Suprapubic skin (tissue), 4 donors: ENCODE measurements around the gene IFNL4. TPM values are rescaled to one million over a fixed set of nuclear protein-coding genes. Genes with fewer than 3 reads are reported as not detected.

ENCODE experiments used
- DNase-seq, 2 donors: peaks; one replicate each; pipeline ENCODE4 v3.0.0-alpha.2; 2019; ENCODE audit warnings: low spot score in 2 of 2
- H3K27ac ChIP-seq: fragments of 200-600 bp; sonication (generic); one replicate; pipeline ENCODE4 v1.5.1; 2019
- H3K27me3 ChIP-seq: fragments of 200-600 bp; sonication (generic); one replicate; pipeline ENCODE4 v1.5.1; 2019
- H3K36me3 ChIP-seq: fragments of 200-600 bp; sonication (generic); one replicate; pipeline ENCODE4 v1.5.1; 2019
- H3K4me1 ChIP-seq: fragments of 200-600 bp; sonication (generic); one replicate; pipeline ENCODE4 v1.5.1; 2019
- H3K4me3 ChIP-seq: fragments of 200-600 bp; sonication (generic); one replicate; pipeline ENCODE4 v1.5.1; 2019; ENCODE audit warnings: mild to moderate bottlenecking
- H3K9me3 ChIP-seq: fragments of 200-600 bp; sonication (generic); one replicate; pipeline ENCODE4 v1.5.1; 2019
- CTCF ChIP-seq, 2 donors: fragments of 200-600 bp in 1 of 2; fragments of 450-650 bp in 1 of 2; sonication (generic) in 1 of 2; IDR thresholded peaks; one replicate each; pipeline ENCODE4 v1.5.1; 2016 to 2019; ENCODE audit warnings: antibody characterized with exemption in 2 of 2, mild to moderate bottlenecking in 1 of 2, moderate library complexity in 1 of 2
- EP300 ChIP-seq: sonication (generic); formaldehyde crosslinking; IDR thresholded peaks from one replicate; pipeline ENCODE4 v1.6.1; 2017; ENCODE audit warnings: antibody characterized with exemption
- POLR2A ChIP-seq, 2 donors: fragments of 450-650 bp; IDR thresholded peaks; one replicate each; pipeline ENCODE4 v1.6.1; 2017; ENCODE audit warnings: antibody characterized with exemption in 2 of 2, mild to moderate bottlenecking in 2 of 2, moderate library complexity in 2 of 2
- POLR2AphosphoS5 ChIP-seq, 3 donors: sonication (generic); formaldehyde crosslinking; IDR thresholded peaks; one replicate each; pipeline ENCODE4 v1.6.1; 2017; ENCODE audit warnings: antibody characterized with exemption in 3 of 3
- WGBS: methylation state at CpG from one replicate; pipeline ENCODE4 v1.1.5; 2018; 5-methylcytosine and 5-hydroxymethylcytosine counted together
- total RNA-seq, 4 donors: library from RNA; depleted of rRNA; stranded (reverse); fragments of >200 nt; gene quantifications; one replicate each; pipeline ENCODE4 v1.1.0, GENCODE V29; 2016

Gene IFNL4
- total RNA-seq, 4 donors from 2014 or later = not detected

- peaks cover 49% of the 10 kb centered on the region for H3K27me3 ChIP-seq
- H3K4me1 ChIP-seq = no peaks in the 10 kb centered on the region
- WGBS = 83% methylated on average over 6 of the region's 6 CpGs
- H3K4me3 ChIP-seq = no peak overlapping the region
- no peak overlapping the region for H3K27ac ChIP-seq
- H3K36me3 ChIP-seq = no peaks in the 10 kb centered on the region
- DNase-seq = no peak
- no peaks in the 10 kb centered on the region for H3K9me3 ChIP-seq
- TF ChIP-seq POLR2AphosphoS5 (IDR thresholded peaks at IDR 0.05) (no peak), EP300 (no peak), CTCF (IDR thresholded peaks at IDR 0.05) (no peak), POLR2A (IDR thresholded peaks at IDR 0.05) (no peak)
These were observed 42.5 kb downstream of the IFNL4 start for GRCh38 chr19:39206122-39206521.

GRCh38 chr19:39205449-39205764, 43.2 kb downstream of the IFNL4 start:
- WGBS = 82% methylated on average over 3 of the region's 3 CpGs
- no peak for DNase-seq
- H3K4me3 ChIP-seq = no peak overlapping the region
- peaks cover 56% of the 10 kb centered on the region for H3K27me3 ChIP-seq
- TF ChIP-seq EP300 (no peak), POLR2AphosphoS5 (IDR thresholded peaks at IDR 0.05) (no peak), POLR2A (IDR thresholded peaks at IDR 0.05) (no peak), CTCF (IDR thresholded peaks at IDR 0.05) (no peak)
- no peaks in the 10 kb centered on the region for H3K4me1 ChIP-seq
- H3K9me3 ChIP-seq = no peaks in the 10 kb centered on the region
- no peaks in the 10 kb centered on the region for H3K36me3 ChIP-seq
- H3K27ac ChIP-seq = no peak overlapping the region

GRCh38 chr19:39203372-39204341, 45.0 kb downstream of the IFNL4 start, which contains the start of gene SYCN:
TSS of gene SYCN (minus strand) at chr19:39204263. CDS start at chr19:39204254, 9 bp downstream.
- Histone ChIP-seq H3K4me1 (no peaks in the 10 kb centered on the region), H3K27ac (no peak within 1 kb of the TSS), H3K4me3 (no peak within 1 kb of the TSS), H3K27me3 (peaks cover 67% of the 10 kb centered on the region), H3K36me3 (no peaks in the 10 kb centered on the region), H3K9me3 (no peaks in the 10 kb centered on the region)
- TF ChIP-seq POLR2A (IDR thresholded peaks at IDR 0.05) (no peak), POLR2AphosphoS5 (IDR thresholded peaks at IDR 0.05) (no peak), CTCF (IDR thresholded peaks at IDR 0.05) (no peak)
- WGBS = 40% methylated on average over 19 of the region's 57 CpGs
- no peak for DNase-seq

- no peak overlapping the region for H3K27ac ChIP-seq
- H3K4me1 ChIP-seq = no peaks in the 10 kb centered on the region
- no peak for DNase-seq
- no peak overlapping the region for H3K4me3 ChIP-seq
- 100% methylated on average over 1 of the region's 1 CpG for WGBS
- peaks cover 73% of the 10 kb centered on the region for H3K27me3 ChIP-seq
- no peaks in the 10 kb centered on the region for H3K36me3 ChIP-seq
- no peaks in the 10 kb centered on the region for H3K9me3 ChIP-seq
- TF ChIP-seq EP300 = no peak
- no peak for TF ChIP-seq POLR2AphosphoS5 (IDR thresholded peaks at IDR 0.05)
- TF ChIP-seq CTCF (IDR thresholded peaks at IDR 0.05) = no peak
- no peak for TF ChIP-seq POLR2A (IDR thresholded peaks at IDR 0.05)
These were observed 45.7 kb downstream of the IFNL4 start for GRCh38 chr19:39202998-39203355.

GRCh38 chr19:39200803-39201115, 47.9 kb downstream of the IFNL4 start:
- no peaks in the 10 kb centered on the region for H3K36me3 ChIP-seq
- H3K4me3 ChIP-seq = no peak overlapping the region
- no peaks in the 10 kb centered on the region for H3K9me3 ChIP-seq
- H3K27ac ChIP-seq = no peak overlapping the region
- peaks cover 85% of the 10 kb centered on the region for H3K27me3 ChIP-seq
- 77% methylated on average over 3 of the region's 3 CpGs for WGBS
- no peak for DNase-seq
- peaks cover 20% of the 10 kb centered on the region for H3K4me1 ChIP-seq
- no peak for TF ChIP-seq POLR2AphosphoS5 (IDR thresholded peaks at IDR 0.05)
- TF ChIP-seq EP300 = no peak
- no peak for TF ChIP-seq CTCF (IDR thresholded peaks at IDR 0.05)
- no peak for TF ChIP-seq POLR2A (IDR thresholded peaks at IDR 0.05)
